SK-N-SH treated with all-trans-retinoic acid at 6 μM for 48 hours (cell line): ENCODE results near the gene ALG9.

ENCODE experiments used
- ZNF70 ChIP-seq: fragments of 450-650 bp; formaldehyde crosslinking; IDR thresholded peaks from 2 replicates; pipeline ENCODE4 v1.5.0; 2020; ENCODE audit warnings: mild to moderate bottlenecking, moderate library complexity
- TF ChIP-seq, protein P1 (sequence below): fragments of 250-450 bp; sonication (Bioruptor Pico); IDR thresholded peaks from 2 replicates; pipeline ENCODE4 v1.5.0; 2020; ENCODE audit warnings: mild to moderate bottlenecking, moderate library complexity

DNA sequence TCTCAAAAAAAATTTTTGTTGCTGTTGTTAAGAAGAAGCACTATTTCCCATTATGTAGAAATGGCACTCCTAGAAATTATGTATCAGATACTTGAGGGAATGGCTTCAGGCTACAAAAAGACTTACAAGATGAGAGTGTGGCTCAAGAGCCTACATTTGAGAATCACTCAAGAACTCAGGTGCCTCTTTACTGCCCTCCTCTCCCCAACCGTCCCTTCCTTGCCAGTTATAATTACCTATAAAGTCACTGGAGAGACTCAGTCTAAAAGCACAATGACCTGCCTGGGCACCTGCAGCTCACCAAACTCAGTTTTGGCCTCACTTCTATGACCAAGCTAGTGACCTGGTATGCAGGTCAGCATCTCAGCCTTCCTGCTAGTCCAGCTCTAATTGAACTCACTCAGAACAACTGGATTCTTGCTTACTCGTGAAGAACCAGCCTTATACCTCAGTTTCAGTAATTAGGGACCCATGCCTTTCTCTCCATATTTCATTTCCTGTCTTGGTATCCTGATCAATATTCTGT, 63.3 kb downstream of the ALG9 start:
- TF ChIP-seq, protein P1, sequence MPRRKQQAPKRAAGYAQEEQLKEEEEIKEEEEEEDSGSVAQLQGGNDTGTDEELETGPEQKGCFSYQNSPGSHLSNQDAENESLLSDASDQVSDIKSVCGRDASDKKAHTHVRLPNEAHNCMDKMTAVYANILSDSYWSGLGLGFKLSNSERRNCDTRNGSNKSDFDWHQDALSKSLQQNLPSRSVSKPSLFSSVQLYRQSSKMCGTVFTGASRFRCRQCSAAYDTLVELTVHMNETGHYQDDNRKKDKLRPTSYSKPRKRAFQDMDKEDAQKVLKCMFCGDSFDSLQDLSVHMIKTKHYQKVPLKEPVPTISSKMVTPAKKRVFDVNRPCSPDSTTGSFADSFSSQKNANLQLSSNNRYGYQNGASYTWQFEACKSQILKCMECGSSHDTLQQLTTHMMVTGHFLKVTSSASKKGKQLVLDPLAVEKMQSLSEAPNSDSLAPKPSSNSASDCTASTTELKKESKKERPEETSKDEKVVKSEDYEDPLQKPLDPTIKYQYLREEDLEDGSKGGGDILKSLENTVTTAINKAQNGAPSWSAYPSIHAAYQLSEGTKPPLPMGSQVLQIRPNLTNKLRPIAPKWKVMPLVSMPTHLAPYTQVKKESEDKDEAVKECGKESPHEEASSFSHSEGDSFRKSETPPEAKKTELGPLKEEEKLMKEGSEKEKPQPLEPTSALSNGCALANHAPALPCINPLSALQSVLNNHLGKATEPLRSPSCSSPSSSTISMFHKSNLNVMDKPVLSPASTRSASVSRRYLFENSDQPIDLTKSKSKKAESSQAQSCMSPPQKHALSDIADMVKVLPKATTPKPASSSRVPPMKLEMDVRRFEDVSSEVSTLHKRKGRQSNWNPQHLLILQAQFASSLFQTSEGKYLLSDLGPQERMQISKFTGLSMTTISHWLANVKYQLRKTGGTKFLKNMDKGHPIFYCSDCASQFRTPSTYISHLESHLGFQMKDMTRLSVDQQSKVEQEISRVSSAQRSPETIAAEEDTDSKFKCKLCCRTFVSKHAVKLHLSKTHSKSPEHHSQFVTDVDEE (CRISPR knock-in tag), result no peak
- TF ChIP-seq ZNF70 (CRISPR knock-in tag), result no peak
